HCT116 (cell line): ENCODE measurements around the gene VWA1.

Experiments
- CBX3 ChIP-seq: IDR thresholded peaks from 2 replicates; pipeline ENCODE4 v1.6.1; 2012; ENCODE audit warnings: low read depth
- CTCF ChIP-seq, 3 experiments: fragments of 200-600 bp in 1 of 3; sonication (generic) in 1 of 3; IDR thresholded peaks in 2 of 3; conservative IDR thresholded peaks in 1 of 3; 2 replicates each; pipeline ENCODE4 v1.5.1; 2012 to 2017; ENCODE audit warnings: low read depth in 2 of 3, low read length in 2 of 3, antibody characterized with exemption in 1 of 3, borderline replicate concordance in 1 of 3, control low read depth in 1 of 3, mild to moderate bottlenecking in 1 of 3, mixed read lengths in 1 of 3, mixed run types in 1 of 3, moderate library complexity in 1 of 3; ENCODE audit not compliant: insufficient read depth in 1 of 3
- FOSL1 ChIP-seq: IDR thresholded peaks from 2 replicates; pipeline ENCODE4 v1.6.1; 2012; ENCODE audit warnings: low read depth
- JUND ChIP-seq: IDR thresholded peaks from 2 replicates; pipeline ENCODE4 v1.6.1; 2012
- POLR2A ChIP-seq: IDR thresholded peaks from 2 replicates; pipeline ENCODE4 v1.7.0; 2011; ENCODE audit warnings: borderline replicate concordance; ENCODE audit not compliant: insufficient read depth, insufficient read length; ENCODE audit errors: extremely low read depth
- POLR2AphosphoS5 ChIP-seq: IDR thresholded peaks from 2 replicates; pipeline ENCODE4 v1.6.1; 2011; ENCODE audit warnings: mild to moderate bottlenecking, low read depth, low read length, moderate library complexity
- REST ChIP-seq: IDR thresholded peaks from 2 replicates; pipeline ENCODE4 v1.6.1; 2012; ENCODE audit warnings: low read depth
- SIN3A ChIP-seq: IDR thresholded peaks from 2 replicates; pipeline ENCODE4 v1.6.1; 2012; ENCODE audit warnings: low read depth

GRCh38 chr1:1427820-1428148 lies 7.7 kb upstream of the VWA1 start:
- TF ChIP-seq REST (no peak), POLR2AphosphoS5 (no peak), CTCF (IDR thresholded peaks at IDR 0.05 in 2 of 3, conservative IDR thresholded peaks at IDR 0.05 in 1 of 3; ENCODE audit: borderline replicate concordance in 1 of 3, insufficient read depth in 1 of 3, low read depth in 2 of 3, low read length in 2 of 3) (no peak), JUND (no peak), POLR2A (no peak), FOSL1 (no peak), SIN3A (no peak), CBX3 (no peak)
